Spleen (tissue), 11 donors: ENCODE data around the gene CXCR4. TPM values are rescaled to one million over a fixed set of nuclear protein-coding genes. Genes with fewer than 3 reads are reported as not detected.

Experiments
- DNase-seq: peaks from one replicate; pipeline ENCODE4 v3.0.0-alpha.2; 2020
- H3K27ac ChIP-seq, 8 donors: fragments of 200-600 bp; sonication (generic) in 7 of 8; 1 replicate in 4 of 8; 2 replicates in 4 of 8; pipeline versions ENCODE4 v1.5.0 to v1.8.0; 2016 to 2021; ENCODE audit warnings: inconsistent platforms in 4 of 8, mild to moderate bottlenecking in 4 of 8, moderate library complexity in 1 of 8
- H3K27me3 ChIP-seq, 7 donors: fragments of 200-600 bp; sonication (generic) in 6 of 7; replicated peaks in 1 of 7; 1 replicate in 4 of 7; 2 replicates in 3 of 7; pipeline versions ENCODE4 v1.5.0 to v1.8.0; 2016 to 2021; ENCODE audit warnings: inconsistent platforms in 3 of 7, mild to moderate bottlenecking in 1 of 7
- H3K36me3 ChIP-seq, 6 donors: fragments of 200-600 bp; sonication (generic) in 5 of 6; 1 replicate in 4 of 6; 2 replicates in 2 of 6; pipeline versions ENCODE4 v1.5.0 to v1.8.0; 2016 to 2021; ENCODE audit warnings: inconsistent platforms in 2 of 6
- H3K4me1 ChIP-seq, 6 donors: fragments of 200-600 bp; sonication (generic) in 5 of 6; 1 replicate in 3 of 6; 2 replicates in 3 of 6; pipeline versions ENCODE4 v1.5.0 to v1.8.0; 2016 to 2021; ENCODE audit warnings: inconsistent platforms in 3 of 6
- H3K4me3 ChIP-seq, 8 donors: fragments of 200-600 bp; sonication (generic) in 7 of 8; 1 replicate in 4 of 8; 2 replicates in 4 of 8; pipeline versions ENCODE4 v1.5.0 to v1.8.0; 2016 to 2021; ENCODE audit warnings: inconsistent platforms in 4 of 8, mild to moderate bottlenecking in 4 of 8, moderate library complexity in 2 of 8
- H3K9me3 ChIP-seq, 8 donors: fragments of 200-600 bp; sonication (generic) in 7 of 8; 1 replicate in 4 of 8; 2 replicates in 4 of 8; pipeline versions ENCODE4 v1.5.0 to v1.8.0; 2016 to 2021; ENCODE audit warnings: inconsistent platforms in 4 of 8
- POLR2A ChIP-seq, 3 donors: fragments of 450-650 bp; IDR thresholded peaks; one replicate each; pipeline ENCODE4 v1.5.1; 2017; ENCODE audit warnings: antibody characterized with exemption in 3 of 3, mild to moderate bottlenecking in 1 of 3
- POLR2AphosphoS5 ChIP-seq, 3 donors: sonication (generic); formaldehyde crosslinking; IDR thresholded peaks; one replicate each; pipeline ENCODE4 v1.5.1; 2017; ENCODE audit warnings: antibody characterized with exemption in 3 of 3
- WGBS, 5 donors: extraction: QIAGEN DNeasy Blood & Tissue Kit in 3 of 5; methylation state at CpG; one replicate each; pipeline versions ENCODE4 v1.1.5 to v1.1.7; 2013 to 2018; 5-methylcytosine and 5-hydroxymethylcytosine counted together
- intact Hi-C: fragments of 100-400 bp; cut with DNase I; formaldehyde crosslinking; loops from one replicate; pipeline ENCODE4 v1.15.0; 2023; ENCODE audit warnings: low total_unique reads
- polyA plus RNA-seq, 3 donors: library from polyadenylated mRNA; stranded (reverse); fragments of 200-250 nt; gene quantifications; one replicate each; pipeline ENCODE4 v1.2.1, GENCODE V29; 2013
- total RNA-seq, 7 donors: library from RNA; depleted of rRNA in 3 of 7; stranded (reverse); fragments of >200 nt in 3 of 7; fragmentation: NEBNext Ultra II Directional in 4 of 7; extraction: Animal tissue kit (Norgen Biotek cat#: 25700) in 4 of 7; gene quantifications; one replicate each; pipeline versions ENCODE4 v1.1.0 to v1.2.1, GENCODE V29; 2016 to 2021
- TF ChIP-seq, protein P1 (sequence below), 11 experiments: fragments of 200-600 bp in 7 of 11; fragments of 450-650 bp in 4 of 11; sonication (generic) in 4 of 11; IDR thresholded peaks in 8 of 11; conservative IDR thresholded peaks in 3 of 11; 1 replicate in 7 of 11; 2 replicates in 4 of 11; pipeline versions ENCODE4 v1.4.0 to v1.8.0; 2016 to 2021; ENCODE audit warnings: antibody characterized with exemption in 11 of 11, inconsistent platforms in 4 of 11, mild to moderate bottlenecking in 1 of 11
- donor health status: healthy with polysubstance abuse.
- donor health status: DM: no; HTN: no; CAD: no; lungs with moderate emphysema.
- donor health status: DM: no; HTN: no; CAD: no.
- donor health status: Bipolar disorder and iron deficiency.
- donor health status: healthy.
- donor health status: DM: no; HTN: no; CAD: no.
- donor health status: DM: yes; HTN: yes; CAD: no.

The CXCR4 gene
- total and polyA plus RNA-seq, 10 donors, result 204 to 626 (median 310) TPM

DNA sequence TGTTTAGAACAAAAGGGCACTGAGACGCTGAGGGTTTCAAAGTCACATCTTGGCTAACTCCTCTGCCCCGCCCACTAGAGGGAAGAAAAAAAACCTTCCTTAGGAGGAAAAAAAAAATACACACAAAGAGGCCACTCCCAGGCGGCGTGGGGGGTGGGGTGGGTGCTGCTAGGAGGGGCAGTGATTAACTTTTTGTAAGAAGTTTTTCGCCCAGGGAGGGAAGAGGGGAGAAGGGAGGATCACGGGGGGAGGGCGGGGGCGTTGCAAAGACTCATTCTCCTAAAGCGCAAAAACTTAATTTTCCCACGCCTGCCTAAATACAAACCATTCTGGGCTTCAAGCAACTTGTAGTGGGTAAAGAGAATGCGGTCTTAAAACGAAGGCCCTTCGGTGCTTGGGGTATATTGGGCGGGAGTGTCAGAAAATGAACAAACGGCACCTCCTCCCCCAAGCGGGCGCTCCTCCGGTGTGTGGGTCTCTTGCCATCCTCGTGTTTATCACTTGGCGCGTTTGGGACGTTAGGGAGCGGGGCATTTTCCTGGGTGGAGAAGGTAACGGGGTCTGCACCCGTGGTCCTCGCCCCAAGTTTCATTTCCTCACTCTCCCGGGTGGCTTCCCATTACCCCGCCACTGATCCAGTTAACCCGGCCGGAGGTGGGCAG is 1.7 kb downstream of the CXCR4 start:
- TF ChIP-seq POLR2AphosphoS5 (IDR thresholded peaks at IDR 0.05), result peak in 1 of 3 donors; percentile 94
- TF ChIP-seq, protein P1, sequence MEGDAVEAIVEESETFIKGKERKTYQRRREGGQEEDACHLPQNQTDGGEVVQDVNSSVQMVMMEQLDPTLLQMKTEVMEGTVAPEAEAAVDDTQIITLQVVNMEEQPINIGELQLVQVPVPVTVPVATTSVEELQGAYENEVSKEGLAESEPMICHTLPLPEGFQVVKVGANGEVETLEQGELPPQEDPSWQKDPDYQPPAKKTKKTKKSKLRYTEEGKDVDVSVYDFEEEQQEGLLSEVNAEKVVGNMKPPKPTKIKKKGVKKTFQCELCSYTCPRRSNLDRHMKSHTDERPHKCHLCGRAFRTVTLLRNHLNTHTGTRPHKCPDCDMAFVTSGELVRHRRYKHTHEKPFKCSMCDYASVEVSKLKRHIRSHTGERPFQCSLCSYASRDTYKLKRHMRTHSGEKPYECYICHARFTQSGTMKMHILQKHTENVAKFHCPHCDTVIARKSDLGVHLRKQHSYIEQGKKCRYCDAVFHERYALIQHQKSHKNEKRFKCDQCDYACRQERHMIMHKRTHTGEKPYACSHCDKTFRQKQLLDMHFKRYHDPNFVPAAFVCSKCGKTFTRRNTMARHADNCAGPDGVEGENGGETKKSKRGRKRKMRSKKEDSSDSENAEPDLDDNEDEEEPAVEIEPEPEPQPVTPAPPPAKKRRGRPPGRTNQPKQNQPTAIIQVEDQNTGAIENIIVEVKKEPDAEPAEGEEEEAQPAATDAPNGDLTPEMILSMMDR (IDR thresholded peaks at IDR 0.05 in 8 of 11, conservative IDR thresholded peaks at IDR 0.05 in 3 of 11), result peak in 3 of 11 experiments; percentile 8 to 22 (median 16)
- peak in 2 of 3 donors; percentile 58 to 85 for TF ChIP-seq POLR2A (IDR thresholded peaks at IDR 0.05)
- intact Hi-C loops, result loop anchor here (10.0 kb wide), 1 partner anchor 259 kb away; no protein-coding TSS in a partner anchor
- Histone ChIP-seq H3K27me3 (peaks cover 0 to 11% (median 4%) of the 10 kb centered on the region in 7 donors), H3K4me1 (peaks cover 10 to 92% (median 79%) of the 10 kb centered on the region in 6 donors), H3K4me3 (peak overlapping the region; percentile 64 to 89 (median 73)), H3K9me3 (no peaks in the 10 kb centered on the region), H3K27ac (peak overlapping the region; percentile 91 to 98 (median 94)), H3K36me3 (peaks cover 0 to 45% (median 28%) of the 10 kb centered on the region in 6 donors)
- 1 to 3% (median 2%) methylated on average over 28 to 30 of the region's 30 CpGs for WGBS, 5 donors
- peak; percentile 92 for DNase-seq

DNA sequence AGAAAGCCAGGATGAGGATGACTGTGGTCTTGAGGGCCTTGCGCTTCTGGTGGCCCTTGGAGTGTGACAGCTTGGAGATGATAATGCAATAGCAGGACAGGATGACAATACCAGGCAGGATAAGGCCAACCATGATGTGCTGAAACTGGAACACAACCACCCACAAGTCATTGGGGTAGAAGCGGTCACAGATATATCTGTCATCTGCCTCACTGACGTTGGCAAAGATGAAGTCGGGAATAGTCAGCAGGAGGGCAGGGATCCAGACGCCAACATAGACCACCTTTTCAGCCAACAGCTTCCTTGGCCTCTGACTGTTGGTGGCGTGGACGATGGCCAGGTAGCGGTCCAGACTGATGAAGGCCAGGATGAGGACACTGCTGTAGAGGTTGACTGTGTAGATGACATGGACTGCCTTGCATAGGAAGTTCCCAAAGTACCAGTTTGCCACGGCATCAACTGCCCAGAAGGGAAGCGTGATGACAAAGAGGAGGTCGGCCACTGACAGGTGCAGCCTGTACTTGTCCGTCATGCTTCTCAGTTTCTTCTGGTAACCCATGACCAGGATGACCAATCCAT is 2.7 kb downstream of the CXCR4 start:
- H3K4me3 ChIP-seq, result peak overlapping the region; percentile 64 to 89 (median 73)
- TF ChIP-seq POLR2AphosphoS5 (IDR thresholded peaks at IDR 0.05) (peak; percentile 48 to 95 (median 79)), POLR2A (IDR thresholded peaks at IDR 0.05) (peak in 2 of 3 donors; percentile 24 to 58)
- TF ChIP-seq, protein P1 (IDR thresholded peaks at IDR 0.05 in 8 of 11, conservative IDR thresholded peaks at IDR 0.05 in 3 of 11), result no peak
- H3K27me3 ChIP-seq, result peaks cover 0 to 11% (median 4%) of the 10 kb centered on the region in 7 donors
- H3K36me3 ChIP-seq, result peaks cover 0 to 45% (median 28%) of the 10 kb centered on the region in 6 donors
- H3K4me1 ChIP-seq, result peaks cover 10 to 100% (median 81%) of the 10 kb centered on the region in 6 donors
- H3K27ac ChIP-seq, result peak overlapping the region; percentile 4 to 98 (median 94)
- intact Hi-C loops, result loop anchor here (10.0 kb wide), 1 partner anchor 260 kb away; no protein-coding TSS in a partner anchor
- 77 to 85% (median 80%) methylated on average over 12 of the region's 12 CpGs for WGBS, 5 donors
- no peak for DNase-seq
- H3K9me3 ChIP-seq, result no peaks in the 10 kb centered on the region

DNA sequence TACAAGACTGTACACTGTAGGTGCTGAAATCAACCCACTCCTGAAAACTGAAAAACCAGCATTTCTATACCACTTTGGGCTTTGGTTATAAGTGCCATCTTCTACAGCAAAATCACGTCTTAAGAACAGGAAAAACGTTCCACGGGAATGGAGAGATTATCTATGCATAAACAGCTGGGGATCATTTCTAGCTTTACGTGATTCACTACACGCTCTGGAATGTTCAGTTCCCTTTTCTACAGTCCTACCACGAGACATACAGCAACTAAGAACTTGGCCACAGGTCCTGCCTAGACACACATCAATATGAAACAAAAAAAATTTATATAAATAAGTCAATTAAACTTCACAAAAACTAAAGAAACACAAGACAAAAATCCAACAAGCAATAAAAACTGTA is 3.6 kb downstream of the CXCR4 start:
- no peak for DNase-seq
- Histone ChIP-seq H3K27ac (peak overlapping the region in 7 of 8 donors; percentile 91 to 98 (median 96)), H3K27me3 (peaks cover 0 to 11% (median 4%) of the 10 kb centered on the region in 7 donors), H3K4me3 (peak overlapping the region; percentile 64 to 89 (median 73)), H3K9me3 (no peaks in the 10 kb centered on the region), H3K36me3 (peaks cover 0 to 45% (median 28%) of the 10 kb centered on the region in 6 donors), H3K4me1 (peaks cover 10 to 94% (median 73%) of the 10 kb centered on the region in 6 donors)
- WGBS, 5 donors, result 34 to 48% (median 40%) methylated on average over 6 of the region's 6 CpGs
- intact Hi-C loops, result loop anchor here (10.0 kb wide), 1 partner anchor 260 kb away; no protein-coding TSS in a partner anchor
- TF ChIP-seq POLR2AphosphoS5 (IDR thresholded peaks at IDR 0.05) (no peak), POLR2A (IDR thresholded peaks at IDR 0.05) (peak in 1 of 3 donors; percentile 50)

DNA sequence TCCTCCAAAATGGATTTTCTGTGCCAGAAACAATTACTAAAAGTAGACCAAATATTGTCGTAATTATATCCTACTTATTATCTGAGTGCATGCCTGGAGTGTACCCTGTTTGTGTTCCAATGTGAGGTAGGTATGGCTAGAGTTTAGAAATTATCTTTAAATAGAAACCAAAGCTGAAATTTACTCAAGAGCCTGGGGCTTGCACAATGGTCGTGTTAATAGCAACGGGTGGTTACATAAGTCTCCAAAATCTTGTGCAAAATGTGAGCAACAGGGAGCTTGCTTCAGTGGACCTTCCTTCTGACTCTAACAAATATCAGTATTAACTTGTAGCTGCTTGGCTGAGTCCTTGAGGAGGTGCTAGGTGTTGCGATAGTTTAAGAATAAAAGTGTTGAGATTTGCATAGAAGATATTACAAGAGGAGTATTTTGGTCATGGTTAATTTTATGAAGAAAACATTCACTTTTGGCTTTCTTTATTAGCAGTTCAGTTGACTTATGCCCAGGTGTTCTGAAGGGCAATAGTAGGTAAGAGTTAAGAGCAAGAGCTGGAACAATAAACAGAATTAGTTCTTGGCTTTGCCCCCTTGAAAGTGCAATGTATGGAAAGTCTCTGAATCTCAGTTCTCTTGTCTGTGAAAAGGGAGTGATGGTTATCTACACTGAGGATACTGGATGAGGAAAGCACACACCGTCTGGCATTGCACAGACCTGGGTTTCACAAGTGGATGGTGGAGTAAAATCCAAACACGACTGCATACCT is 4.6 kb downstream of the CXCR4 start:
- intact Hi-C loops, result loop anchor here (10.0 kb wide), 1 partner anchor 261 kb away; no protein-coding TSS in a partner anchor
- H3K27ac ChIP-seq, result peak overlapping the region in 7 of 8 donors; percentile 39 to 98 (median 96)
- TF ChIP-seq, protein P1 (IDR thresholded peaks at IDR 0.05 in 8 of 11, conservative IDR thresholded peaks at IDR 0.05 in 3 of 11), result no peak
- TF ChIP-seq POLR2AphosphoS5 (IDR thresholded peaks at IDR 0.05) (peak in 1 of 3 donors; percentile 84), POLR2A (IDR thresholded peaks at IDR 0.05) (peak in 1 of 3 donors; percentile 3)
- peaks cover 0 to 11% (median 4%) of the 10 kb centered on the region in 7 donors for H3K27me3 ChIP-seq
- H3K4me3 ChIP-seq, result peak overlapping the region in 5 of 8 donors; percentile 64 to 89 (median 75)
- no peaks in the 10 kb centered on the region for H3K9me3 ChIP-seq
- DNase-seq, result no peak
- peaks cover 10 to 84% (median 65%) of the 10 kb centered on the region in 6 donors for H3K4me1 ChIP-seq
- H3K36me3 ChIP-seq, result peaks cover 0 to 45% (median 28%) of the 10 kb centered on the region in 6 donors
- 38 to 69% (median 59%) methylated on average over 6 of the region's 6 CpGs for WGBS, 5 donors
